ENCODE results near the gene TTYH2. TPM values are rescaled to one million over a fixed set of nuclear protein-coding genes. Genes with fewer than 3 reads are reported as not detected.

Gene TTYH2
- total and polyA plus RNA-seq, 10 of the 15 experiments (the other 5 are each of a cell fraction or from before 2014, with no cell fraction given): 0.26 to 25.2 (median 6.6) TPM

GRCh38 chr17:74211912-74212208 is 1.5 kb upstream of the TTYH2 start:
- ChIA-PET POLR2A (interaction anchor here (1.3 kb wide), 1 partner anchor 23 kb away, joined by 3 read pairs; no protein-coding TSS in a partner anchor), CTCF (interaction anchor here (0.7 to 1.8 kb wide), 9 partner anchors 9 to 245 kb away, joined by 3 to 9 read pairs (median 4); partner anchors contain the start of genes GPR142 and RPL38), RAD21 (ENCODE audit: unreplicated experiment) (interaction anchor here (0.9 to 1.7 kb wide), 3 partner anchors 71 to 86 kb away, joined by 5 to 8 read pairs (median 6); no protein-coding TSS in a partner anchor), SMC1A (ENCODE audit: uncharacterized antibody, unreplicated experiment) (interaction anchor here (0.7 to 3.3 kb wide), 2 partner anchors 73 to 87 kb away, joined by 3 to 9 read pairs; no protein-coding TSS in a partner anchor)
- peaks cover 28% of the 10 kb centered on the region for H3K4me1 ChIP-seq (ENCODE audit: control insufficient read depth, insufficient read depth, low read length)
- peak overlapping the region; percentile 77; the same call in 1 of the 2 replicates for H3K4me3 ChIP-seq
- H4K20me1 ChIP-seq (ENCODE audit: control insufficient read depth, insufficient read depth): peaks cover 3% of the 10 kb centered on the region; the same call in 1 of the 2 replicates
- H3K79me2 ChIP-seq (ENCODE audit: control insufficient read depth, insufficient read depth, low read length): peaks cover 27% of the 10 kb centered on the region
- H3K36me3 ChIP-seq (ENCODE audit: control insufficient read depth in 2 of 2, insufficient read depth in 2 of 2, low read length in 1 of 2): peaks cover 12 to 20% of the 10 kb centered on the region in 2 experiments
- H2AFZ ChIP-seq (ENCODE audit: control insufficient read depth, low read depth, low read length): no peak overlapping the region
- in situ Hi-C loops (cut with MboI) (loop anchor here (10.0 kb wide), 1 partner anchor 63 kb away; the partner anchor contains the start of gene DNAI2), intact Hi-C loops (cut with micrococcal nuclease; ENCODE audit: unreplicated experiment) (loop anchor here (2.0 to 5.0 kb wide), 2 partner anchors 70 to 149 kb away; partner anchors contain the start of gene BTBD17)
- no TSS peak for BruUV-seq (replicated peaks)
- peak overlapping the region; percentile 55; the same call in 1 of the 2 replicates for H3K9ac ChIP-seq (ENCODE audit: control insufficient read depth, insufficient read depth, low read length)
- peak overlapping the region; percentile 89 for H3K4me2 ChIP-seq (ENCODE audit: control insufficient read depth, insufficient read depth)
- H3K27me3 ChIP-seq (replicated peaks in 1 of 2; ENCODE audit: control insufficient read depth in 2 of 2, insufficient read depth in 2 of 2, low read length in 1 of 2): no peaks in the 10 kb centered on the region
- 57% methylated on average over 7 of the region's 8 CpGs for WGBS (ENCODE audit: insufficient coverage, insufficient replicate concordance, low lambda C conversion rate, missing lambda C conversion rate)
- peak overlapping the region; percentile 47; the same call in 1 of the 2 replicates for H3K27ac ChIP-seq (ENCODE audit: control insufficient read depth, insufficient read depth)
- ATAC-seq (no peak), FAIRE-seq (no peak), DNase-seq (ENCODE audit: low read depth, low spot score) (no peak)
- TF ChIP-seq MLLT1 (IDR thresholded peaks at IDR 0.05) (peak; percentile 72), SP1 (IDR thresholded peaks at IDR 0.05; ENCODE audit: low read depth, low read length) (no peak)
- H3K9me3 ChIP-seq (replicated peaks; ENCODE audit: control insufficient read depth, insufficient read depth, low read length): no peaks in the 10 kb centered on the region

Data from GM12878 (cell line).